Keratinocyte (primary cell): ENCODE data around the gene HIF1A. TPM values are rescaled to one million over a fixed set of nuclear protein-coding genes. Genes with fewer than 3 reads are reported as not detected.
A peak's percentile ranks its signal among the peaks of the same experiment; 100 is the strongest.

Source experiments
- DNase-seq: peaks from one replicate; pipeline ENCODE4 v3.0.0-alpha.2; 2011; ENCODE audit warnings: low read depth, missing footprints, low spot score
- FAIRE-seq: peaks from 2 replicates; lab custom pipeline; 2011; peaks lifted over from hg19 to GRCh38; lab: Jason Lieb, UNC
- H2AFZ ChIP-seq: 2 replicates; pipeline ENCODE4 v1.6.0; 2012; ENCODE audit warnings: low read length, control low read depth, inconsistent platforms; ENCODE audit not compliant: control insufficient read depth
- H3K27ac ChIP-seq: 2 replicates; pipeline ENCODE4 v1.5.1; 2011; ENCODE audit warnings: low read length; ENCODE audit not compliant: control insufficient read depth, insufficient read depth
- H3K27me3 ChIP-seq: 3 replicates; pipeline ENCODE4 v1.6.0; 2011; ENCODE audit warnings: low read length; ENCODE audit not compliant: control insufficient read depth, insufficient read depth; ENCODE audit errors: extremely low read depth
- H3K36me3 ChIP-seq, 2 experiments: 2 replicates in 1 of 2; 3 replicates in 1 of 2; pipeline ENCODE4 v1.5.1; 2011; ENCODE audit warnings: low read length in 2 of 2, mild to moderate bottlenecking in 1 of 2; ENCODE audit not compliant: control insufficient read depth in 2 of 2, insufficient read depth in 2 of 2; ENCODE audit errors: extremely low read depth in 1 of 2
- H3K4me1 ChIP-seq: 3 replicates; pipeline ENCODE4 v1.5.1; 2011; ENCODE audit warnings: low read length; ENCODE audit not compliant: control insufficient read depth, insufficient read depth; ENCODE audit errors: extremely low read depth
- H3K4me2 ChIP-seq: 3 replicates; pipeline ENCODE4 v1.6.0; 2011; ENCODE audit warnings: low read depth, low read length; ENCODE audit not compliant: control insufficient read depth, insufficient read depth; ENCODE audit errors: extremely low read depth
- H3K4me3 ChIP-seq, 3 experiments: fragments of 200-600 bp in 1 of 3; sonication (generic) in 1 of 3; 2 replicates in 2 of 3; 3 replicates in 1 of 3; pipeline ENCODE4 v1.5.1; 2011 to 2016; ENCODE audit warnings: low read length in 3 of 3, mild to moderate bottlenecking in 3 of 3, control low read depth in 2 of 3, inconsistent platforms in 1 of 3, low read depth in 1 of 3, mixed read lengths in 1 of 3, mixed run types in 1 of 3, moderate library complexity in 1 of 3; ENCODE audit not compliant: control insufficient read depth in 2 of 3, insufficient read depth in 2 of 3; ENCODE audit errors: extremely low read depth in 1 of 3
- H3K79me2 ChIP-seq: 2 replicates; pipeline ENCODE4 v1.6.0; 2012; ENCODE audit warnings: low read length; ENCODE audit not compliant: control insufficient read depth, insufficient read depth
- H3K9ac ChIP-seq: 3 replicates; pipeline ENCODE4 v1.6.0; 2011; ENCODE audit warnings: low read length; ENCODE audit not compliant: control insufficient read depth, insufficient read depth; ENCODE audit errors: extremely low read depth
- H3K9me1 ChIP-seq: 3 replicates; pipeline ENCODE4 v1.6.0; 2011; ENCODE audit warnings: low read length; ENCODE audit not compliant: control insufficient read depth, insufficient read depth; ENCODE audit errors: extremely low read depth
- H3K9me3 ChIP-seq: 2 replicates; pipeline ENCODE4 v1.5.1; 2012; ENCODE audit warnings: low read depth, low read length; ENCODE audit not compliant: control insufficient read depth
- H4K20me1 ChIP-seq: 3 replicates; pipeline ENCODE4 v1.6.0; 2011; ENCODE audit warnings: low read length; ENCODE audit not compliant: control insufficient read depth, insufficient read depth; ENCODE audit errors: extremely low read depth
- EZH2 ChIP-seq: IDR thresholded peaks from one replicate; pipeline ENCODE4 v1.6.1; 2012; ENCODE audit warnings: inconsistent platforms, mild to moderate bottlenecking, low read length, moderate library complexity
- dilution Hi-C: fragments of 300-500 bp; cut with MboI; formaldehyde crosslinking; loops from one replicate; pipeline ENCODE4 v1.7.0; 2020; ENCODE audit warnings: low sequenced_read_pairs; ENCODE audit not compliant: extremely low pct_ligation_motif_present
- polyA plus RNA-seq, 5 experiments: library from polyadenylated mRNA; depleted of rRNA in 3 of 5; stranded (reverse) in 3 of 5; stranded (forward) in 1 of 5; unstranded in 1 of 5; fragments of >200 nt; gene quantifications; 1 replicate in 1 of 5; 2 replicates in 3 of 5; 3 replicates in 1 of 5; pipeline versions ENCODE4 v1.2.1 to v1.2.3, GENCODE V29; 2011 to 2012; ENCODE audit warnings: missing spikeins in 2 of 5, low read depth in 1 of 5, low replicate concordance in 1 of 5
- TF ChIP-seq, protein P1 (sequence below), 3 experiments: IDR thresholded peaks in 1 of 3; conservative IDR thresholded peaks in 1 of 3; optimal IDR thresholded peaks in 1 of 3; 2 replicates in 2 of 3; 3 replicates in 1 of 3; pipeline versions ENCODE3 to v1.5.1; 2011; ENCODE audit warnings: low read length in 3 of 3, mild to moderate bottlenecking in 3 of 3, moderate library complexity in 2 of 3, control low read depth in 1 of 3, inconsistent platforms in 1 of 3; ENCODE audit not compliant: insufficient read depth in 2 of 3; ENCODE audit errors: extremely low read depth in 1 of 3

Gene HIF1A
- polyA plus RNA-seq, 1 donor (not counting 4 experiments of a cell fraction or from before 2014, with no cell fraction given), result 202 TPM

DNA sequence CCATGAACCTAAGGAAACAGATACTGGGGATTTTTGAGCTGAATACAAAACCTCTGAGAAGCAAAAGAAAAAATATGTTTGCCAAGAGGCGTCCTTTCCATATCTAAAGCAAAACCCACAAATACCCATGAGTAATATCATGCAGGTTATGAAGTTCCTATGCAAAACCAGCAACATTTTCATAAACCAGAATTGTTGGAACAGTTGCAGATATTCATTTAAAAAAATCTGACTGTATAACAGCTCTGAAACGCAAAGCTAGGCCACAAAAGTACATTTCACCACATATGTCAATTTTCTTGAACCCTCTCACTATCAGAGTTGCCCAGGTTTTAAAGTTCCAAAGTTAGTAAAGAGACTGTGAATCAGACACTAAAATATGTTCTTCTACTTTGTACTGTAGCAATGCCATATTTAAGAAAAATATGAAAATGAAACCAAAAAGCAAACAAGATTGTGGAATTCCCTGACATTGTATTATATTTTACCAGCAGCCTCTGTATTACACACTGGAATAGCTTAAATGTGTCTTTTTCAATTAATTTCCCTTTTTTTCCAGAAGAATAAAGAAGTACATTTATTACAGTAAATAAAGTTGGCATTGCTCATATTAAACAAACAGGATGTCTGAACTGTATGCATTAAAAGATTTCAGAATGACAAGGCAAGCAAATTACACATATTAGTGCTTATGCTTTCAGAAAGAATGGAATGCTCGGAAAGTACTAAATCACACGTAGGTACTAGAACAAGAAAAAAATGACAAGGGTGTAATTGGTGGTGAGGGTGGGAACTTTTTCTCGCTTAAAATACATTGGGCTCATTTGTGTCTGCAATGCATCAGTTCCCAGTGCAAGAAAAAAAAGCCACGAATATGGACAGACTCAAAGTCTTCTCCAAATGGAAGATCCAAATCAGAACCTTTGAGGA, 33.6 kb upstream of the HIF1A start:
- Histone ChIP-seq H3K36me3 (no peaks in the 10 kb centered on the region), H3K27me3 (no peaks in the 10 kb centered on the region), H3K9ac (no peak overlapping the region), H3K4me3 (no peak overlapping the region), H3K79me2 (no peaks in the 10 kb centered on the region), H3K9me3 (no peaks in the 10 kb centered on the region), H3K4me1 (peaks cover 24% of the 10 kb centered on the region), H2AFZ (no peak overlapping the region), H3K4me2 (peak overlapping the region; percentile 47), H3K27ac (peak overlapping the region; percentile 10), H4K20me1 (no peaks in the 10 kb centered on the region), H3K9me1 (no peaks in the 10 kb centered on the region)
- no peak for TF ChIP-seq EZH2
- TF ChIP-seq, protein P1, sequence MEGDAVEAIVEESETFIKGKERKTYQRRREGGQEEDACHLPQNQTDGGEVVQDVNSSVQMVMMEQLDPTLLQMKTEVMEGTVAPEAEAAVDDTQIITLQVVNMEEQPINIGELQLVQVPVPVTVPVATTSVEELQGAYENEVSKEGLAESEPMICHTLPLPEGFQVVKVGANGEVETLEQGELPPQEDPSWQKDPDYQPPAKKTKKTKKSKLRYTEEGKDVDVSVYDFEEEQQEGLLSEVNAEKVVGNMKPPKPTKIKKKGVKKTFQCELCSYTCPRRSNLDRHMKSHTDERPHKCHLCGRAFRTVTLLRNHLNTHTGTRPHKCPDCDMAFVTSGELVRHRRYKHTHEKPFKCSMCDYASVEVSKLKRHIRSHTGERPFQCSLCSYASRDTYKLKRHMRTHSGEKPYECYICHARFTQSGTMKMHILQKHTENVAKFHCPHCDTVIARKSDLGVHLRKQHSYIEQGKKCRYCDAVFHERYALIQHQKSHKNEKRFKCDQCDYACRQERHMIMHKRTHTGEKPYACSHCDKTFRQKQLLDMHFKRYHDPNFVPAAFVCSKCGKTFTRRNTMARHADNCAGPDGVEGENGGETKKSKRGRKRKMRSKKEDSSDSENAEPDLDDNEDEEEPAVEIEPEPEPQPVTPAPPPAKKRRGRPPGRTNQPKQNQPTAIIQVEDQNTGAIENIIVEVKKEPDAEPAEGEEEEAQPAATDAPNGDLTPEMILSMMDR (optimal IDR thresholded peaks at IDR 0.05 in 1 of 3, IDR thresholded peaks at IDR 0.05 in 1 of 3, conservative IDR thresholded peaks at IDR 0.05 in 1 of 3; ENCODE audit: extremely low read depth in 1 of 3, insufficient read depth in 2 of 3, low read length in 3 of 3), result no peak
- dilution Hi-C loops, result no loop called here
- FAIRE-seq, result no peak
- DNase-seq, result no peak

GRCh38 chr14:61662437-61663311, 32.6 kb upstream of the HIF1A start:
- Histone ChIP-seq H2AFZ (no peak overlapping the region), H3K9ac (no peak overlapping the region), H4K20me1 (no peaks in the 10 kb centered on the region), H3K27ac (peak overlapping the region; percentile 33), H3K36me3 (no peaks in the 10 kb centered on the region), H3K4me1 (peaks cover 25% of the 10 kb centered on the region), H3K4me3 (no peak overlapping the region), H3K9me1 (no peaks in the 10 kb centered on the region), H3K9me3 (no peaks in the 10 kb centered on the region), H3K27me3 (no peaks in the 10 kb centered on the region), H3K79me2 (no peaks in the 10 kb centered on the region), H3K4me2 (peak overlapping the region; percentile 47)
- DNase-seq (no peak), FAIRE-seq (peak; percentile 88)
- dilution Hi-C loops, result no loop called here
- TF ChIP-seq, protein P1 (optimal IDR thresholded peaks at IDR 0.05 in 1 of 3, IDR thresholded peaks at IDR 0.05 in 1 of 3, conservative IDR thresholded peaks at IDR 0.05 in 1 of 3; ENCODE audit: extremely low read depth in 1 of 3, insufficient read depth in 2 of 3, low read length in 3 of 3), result no peak
- no peak for TF ChIP-seq EZH2
